Activated naive CD8-positive, alpha-beta T cell treated with anti-CD3 and anti-CD28 coated beads for 36 hours (primary cell): ENCODE measurements around the gene ADCY5. TPM values are rescaled to one million over a fixed set of nuclear protein-coding genes. Genes with fewer than 3 reads are reported as not detected.

ENCODE experiments used
- DNase-seq: peaks from one replicate; pipeline ENCODE4 v3.0.0; 2021
- H3K27ac Mint-ChIP-seq: one replicate; pipeline ENCODE4 v1.8.0; 2022; ENCODE audit warnings: mild to moderate bottlenecking, moderate library complexity, mixed read lengths
- H3K27me3 Mint-ChIP-seq: one replicate; pipeline ENCODE4 v1.8.0; 2022; ENCODE audit warnings: mild to moderate bottlenecking, mixed read lengths
- H3K36me3 Mint-ChIP-seq: one replicate; pipeline ENCODE4 v1.8.0; 2021; ENCODE audit warnings: mild to moderate bottlenecking, mixed read lengths
- H3K4me1 Mint-ChIP-seq: one replicate; pipeline ENCODE4 v1.8.0; 2021; ENCODE audit warnings: mixed read lengths
- H3K4me3 Mint-ChIP-seq: one replicate; pipeline ENCODE4 v1.8.0; 2022; ENCODE audit warnings: mild to moderate bottlenecking, moderate library complexity, mixed read lengths
- H3K9me3 Mint-ChIP-seq: one replicate; pipeline ENCODE4 v1.8.0; 2022; ENCODE audit warnings: mixed read lengths
- total RNA-seq, 2 experiments: library from RNA; stranded (reverse); gene quantifications; one replicate each; pipeline ENCODE4 v1.2.3, GENCODE V29; 2021

ADCY5 gene
- total RNA-seq, 2 experiments from 2014 or later, result not detected

GRCh38 chr3:123307064-123307463, 141.8 kb downstream of the ADCY5 start:
- no peak for DNase-seq
- no peaks in the 10 kb centered on the region for H3K4me1 Mint-ChIP-seq
- no peaks in the 10 kb centered on the region for H3K9me3 Mint-ChIP-seq
- H3K4me3 Mint-ChIP-seq, result no peak overlapping the region
- no peak overlapping the region for H3K27ac Mint-ChIP-seq
- no peaks in the 10 kb centered on the region for H3K36me3 Mint-ChIP-seq
- peaks cover 5% of the 10 kb centered on the region for H3K27me3 Mint-ChIP-seq

GRCh38 chr3:123305192-123305591, 143.7 kb downstream of the ADCY5 start:
- no peaks in the 10 kb centered on the region for H3K9me3 Mint-ChIP-seq
- H3K27me3 Mint-ChIP-seq, result peaks cover 5% of the 10 kb centered on the region
- no peaks in the 10 kb centered on the region for H3K4me1 Mint-ChIP-seq
- H3K4me3 Mint-ChIP-seq, result no peak overlapping the region
- DNase-seq, result no peak
- H3K36me3 Mint-ChIP-seq, result no peaks in the 10 kb centered on the region
- H3K27ac Mint-ChIP-seq, result no peak overlapping the region

DNA sequence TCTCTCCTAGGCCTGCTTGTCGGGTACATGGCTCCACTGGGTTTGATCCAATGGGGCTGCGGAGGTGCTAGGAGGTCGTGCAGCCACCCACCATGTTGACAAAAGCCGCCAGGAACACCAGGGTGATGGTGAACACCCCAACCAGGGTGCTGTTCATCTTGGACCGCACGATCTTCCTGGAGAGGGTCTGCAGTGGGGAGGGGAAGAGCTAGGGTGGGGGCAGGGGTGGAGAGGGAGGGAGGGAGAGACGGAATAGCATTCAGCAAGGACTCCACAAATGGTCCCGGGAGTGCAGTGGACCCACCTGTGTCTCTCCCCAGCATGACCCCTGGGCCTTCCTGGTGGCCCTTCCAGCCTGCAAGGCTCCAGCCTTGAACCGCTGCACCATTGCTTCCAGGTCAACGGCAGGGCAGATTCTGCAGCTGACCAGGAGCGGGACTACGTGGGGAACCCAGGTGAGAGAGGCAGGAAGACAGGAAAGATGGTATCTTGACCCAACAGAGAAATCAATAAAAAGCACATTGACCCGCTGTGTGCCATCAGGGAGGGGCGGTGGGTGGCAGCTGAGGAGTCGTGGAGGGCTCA, 144.8 kb downstream of the ADCY5 start:
- no peak for DNase-seq
- no peak overlapping the region for H3K27ac Mint-ChIP-seq
- H3K4me3 Mint-ChIP-seq, result no peak overlapping the region
- H3K27me3 Mint-ChIP-seq, result peaks cover 4% of the 10 kb centered on the region
- no peaks in the 10 kb centered on the region for H3K36me3 Mint-ChIP-seq
- H3K9me3 Mint-ChIP-seq, result no peaks in the 10 kb centered on the region
- H3K4me1 Mint-ChIP-seq, result no peaks in the 10 kb centered on the region

DNA sequence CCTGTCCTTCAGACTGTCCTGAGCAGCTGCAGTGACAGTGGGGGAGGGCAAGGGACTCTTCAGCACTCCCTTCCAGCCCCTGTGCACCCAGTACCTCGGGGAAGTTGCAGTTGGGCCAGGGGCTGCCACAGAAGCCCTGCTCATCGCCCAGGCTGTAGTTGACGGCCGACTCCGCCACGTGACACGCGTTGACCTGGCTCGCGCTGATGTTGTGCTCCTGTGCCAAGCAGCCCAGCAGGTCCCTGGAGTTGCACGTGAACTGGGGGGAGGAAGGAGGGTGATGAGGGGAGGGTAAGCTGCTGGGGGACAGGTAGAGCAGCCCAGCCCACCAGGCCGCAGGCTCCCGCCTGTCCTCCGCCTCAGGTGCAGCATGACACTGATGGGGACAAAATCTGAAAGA, 145.9 kb downstream of the ADCY5 start:
- Mint-ChIP-seq H3K9me3 (no peaks in the 10 kb centered on the region), H3K4me3 (no peak overlapping the region), H3K27ac (no peak overlapping the region), H3K36me3 (no peaks in the 10 kb centered on the region), H3K27me3 (no peaks in the 10 kb centered on the region), H3K4me1 (no peaks in the 10 kb centered on the region)
- DNase-seq, result no peak

- Mint-ChIP-seq H3K9me3 (no peaks in the 10 kb centered on the region), H3K27me3 (no peaks in the 10 kb centered on the region), H3K4me1 (no peaks in the 10 kb centered on the region), H3K27ac (no peak overlapping the region), H3K36me3 (no peaks in the 10 kb centered on the region), H3K4me3 (no peak overlapping the region)
- no peak for DNase-seq
Measured at GRCh38 chr3:123301331-123302184, 147.3 kb downstream of the ADCY5 start.

DNA sequence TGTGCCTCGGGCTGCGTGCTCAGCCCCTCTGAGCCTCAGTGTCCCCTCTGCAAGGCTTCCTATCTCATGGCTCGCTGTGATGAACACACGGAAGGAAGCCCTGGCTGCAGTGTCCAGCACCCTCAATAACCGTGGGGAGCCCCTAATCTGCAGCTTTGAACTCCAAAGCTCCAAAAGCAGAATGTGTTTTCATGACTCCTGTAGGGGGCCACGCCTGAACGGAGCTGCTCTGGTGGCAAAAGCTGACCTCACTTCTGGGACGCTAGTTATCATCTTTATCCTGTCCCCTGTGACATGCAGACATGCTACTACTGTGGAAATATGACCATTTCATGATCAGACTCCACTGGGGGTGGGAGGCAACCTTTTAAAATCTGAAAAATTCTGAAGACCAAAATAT, 148.3 kb downstream of the ADCY5 start:
- no peak for DNase-seq
- H3K4me3 Mint-ChIP-seq, result no peak overlapping the region
- H3K36me3 Mint-ChIP-seq, result no peaks in the 10 kb centered on the region
- H3K9me3 Mint-ChIP-seq, result no peaks in the 10 kb centered on the region
- no peaks in the 10 kb centered on the region for H3K27me3 Mint-ChIP-seq
- no peak overlapping the region for H3K27ac Mint-ChIP-seq
- no peaks in the 10 kb centered on the region for H3K4me1 Mint-ChIP-seq

- H3K27me3 Mint-ChIP-seq, result no peaks in the 10 kb centered on the region
- H3K9me3 Mint-ChIP-seq, result no peaks in the 10 kb centered on the region
- no peaks in the 10 kb centered on the region for H3K36me3 Mint-ChIP-seq
- DNase-seq, result no peak
- no peak overlapping the region for H3K4me3 Mint-ChIP-seq
- H3K4me1 Mint-ChIP-seq, result no peaks in the 10 kb centered on the region
- H3K27ac Mint-ChIP-seq, result no peak overlapping the region
Measured at GRCh38 chr3:123300056-123300455, 148.8 kb downstream of the ADCY5 start.

DNA sequence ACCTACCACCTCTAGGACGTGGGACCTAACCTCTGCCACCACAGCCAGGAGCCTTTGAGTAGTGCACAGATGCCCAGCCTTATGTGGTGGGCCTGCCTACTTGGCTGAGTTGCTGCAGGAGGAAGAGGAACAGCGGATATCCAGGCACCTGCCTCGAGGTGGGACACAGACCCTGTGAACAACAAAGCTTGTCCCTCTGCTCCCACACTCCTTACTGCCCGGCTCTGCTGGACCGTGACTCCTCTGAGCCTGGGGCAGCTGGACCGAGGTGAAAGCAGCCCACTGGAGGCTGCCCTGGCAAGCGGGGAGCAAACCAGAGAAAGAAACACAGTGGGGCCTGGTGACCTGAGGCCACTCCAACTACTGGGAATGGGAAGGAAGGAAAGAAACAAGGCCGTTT, 149.3 kb downstream of the ADCY5 start:
- no peak overlapping the region for H3K4me3 Mint-ChIP-seq
- DNase-seq, result no peak
- H3K4me1 Mint-ChIP-seq, result no peaks in the 10 kb centered on the region
- no peak overlapping the region for H3K27ac Mint-ChIP-seq
- no peaks in the 10 kb centered on the region for H3K36me3 Mint-ChIP-seq
- no peaks in the 10 kb centered on the region for H3K9me3 Mint-ChIP-seq
- H3K27me3 Mint-ChIP-seq, result no peaks in the 10 kb centered on the region

GRCh38 chr3:123298903-123299302, 150.0 kb downstream of the ADCY5 start:
- no peak for DNase-seq
- H3K4me3 Mint-ChIP-seq, result no peak overlapping the region
- no peaks in the 10 kb centered on the region for H3K4me1 Mint-ChIP-seq
- no peak overlapping the region for H3K27ac Mint-ChIP-seq
- no peaks in the 10 kb centered on the region for H3K36me3 Mint-ChIP-seq
- H3K9me3 Mint-ChIP-seq, result no peaks in the 10 kb centered on the region
- no peaks in the 10 kb centered on the region for H3K27me3 Mint-ChIP-seq

GRCh38 chr3:123297627-123297899, 151.3 kb downstream of the ADCY5 start:
- no peaks in the 10 kb centered on the region for H3K9me3 Mint-ChIP-seq

DNA sequence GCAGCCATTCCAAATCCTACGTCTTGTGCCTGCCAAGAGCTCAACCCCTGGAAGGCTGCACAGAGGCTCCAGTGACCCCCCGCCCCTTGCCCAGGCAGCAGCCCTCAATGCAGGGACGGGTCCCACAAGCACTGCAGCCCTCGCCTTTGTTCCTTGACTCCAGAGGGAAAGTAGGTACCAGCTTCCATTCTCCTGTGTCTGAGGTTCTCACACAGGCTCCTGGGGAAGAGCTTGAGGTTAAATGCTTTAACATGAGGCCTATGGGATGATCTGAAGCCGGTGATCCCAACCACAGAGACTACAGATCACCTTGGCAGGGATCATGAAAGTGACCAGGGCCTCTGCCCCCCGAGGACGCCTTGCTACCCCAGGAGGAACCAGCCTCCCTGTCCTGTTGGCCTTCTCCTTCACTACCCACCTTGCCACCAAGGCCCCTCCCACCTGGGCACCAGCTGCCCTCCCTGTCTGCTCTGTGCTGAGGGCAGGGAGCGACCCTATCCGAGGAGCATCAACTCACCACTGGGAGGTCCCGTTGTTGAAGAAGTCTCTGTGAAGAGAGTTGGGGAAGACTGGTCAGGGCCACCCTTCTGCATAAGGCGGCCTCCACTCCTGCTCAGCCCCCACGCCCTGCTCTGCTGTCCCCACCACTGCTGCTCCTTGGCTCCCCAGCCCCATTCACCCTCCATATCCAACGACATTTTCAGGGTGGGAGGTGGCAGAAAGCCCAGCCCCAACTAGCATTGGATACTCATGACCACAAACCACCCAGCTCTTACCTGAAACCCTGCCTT, 151.9 kb downstream of the ADCY5 start:
- no peaks in the 10 kb centered on the region for H3K36me3 Mint-ChIP-seq
- no peak overlapping the region for H3K4me3 Mint-ChIP-seq
- no peak overlapping the region for H3K27ac Mint-ChIP-seq
- no peak for DNase-seq
- H3K9me3 Mint-ChIP-seq, result no peaks in the 10 kb centered on the region
- H3K4me1 Mint-ChIP-seq, result no peaks in the 10 kb centered on the region
- no peaks in the 10 kb centered on the region for H3K27me3 Mint-ChIP-seq

More at GRCh38 chr3:123297627-123297899, 151.3 kb downstream of the ADCY5 start:
- H3K4me1 Mint-ChIP-seq, result no peaks in the 10 kb centered on the region
- H3K4me3 Mint-ChIP-seq, result no peak overlapping the region
- H3K36me3 Mint-ChIP-seq, result no peaks in the 10 kb centered on the region
- no peaks in the 10 kb centered on the region for H3K27me3 Mint-ChIP-seq
- DNase-seq, result no peak
- H3K27ac Mint-ChIP-seq, result no peak overlapping the region

- H3K27ac Mint-ChIP-seq, result no peak overlapping the region
- no peaks in the 10 kb centered on the region for H3K9me3 Mint-ChIP-seq
- H3K27me3 Mint-ChIP-seq, result no peaks in the 10 kb centered on the region
- H3K36me3 Mint-ChIP-seq, result no peaks in the 10 kb centered on the region
- no peak for DNase-seq
- no peaks in the 10 kb centered on the region for H3K4me1 Mint-ChIP-seq
- H3K4me3 Mint-ChIP-seq, result no peak overlapping the region
Measured at GRCh38 chr3:123296261-123296660, 152.6 kb downstream of the ADCY5 start.

GRCh38 chr3:123295901-123296250, 153.0 kb downstream of the ADCY5 start:
- H3K9me3 Mint-ChIP-seq, result no peaks in the 10 kb centered on the region
- H3K27ac Mint-ChIP-seq, result no peak overlapping the region
- no peaks in the 10 kb centered on the region for H3K27me3 Mint-ChIP-seq
- H3K4me1 Mint-ChIP-seq, result no peaks in the 10 kb centered on the region
- no peaks in the 10 kb centered on the region for H3K36me3 Mint-ChIP-seq
- DNase-seq, result no peak
- H3K4me3 Mint-ChIP-seq, result no peak overlapping the region

DNA sequence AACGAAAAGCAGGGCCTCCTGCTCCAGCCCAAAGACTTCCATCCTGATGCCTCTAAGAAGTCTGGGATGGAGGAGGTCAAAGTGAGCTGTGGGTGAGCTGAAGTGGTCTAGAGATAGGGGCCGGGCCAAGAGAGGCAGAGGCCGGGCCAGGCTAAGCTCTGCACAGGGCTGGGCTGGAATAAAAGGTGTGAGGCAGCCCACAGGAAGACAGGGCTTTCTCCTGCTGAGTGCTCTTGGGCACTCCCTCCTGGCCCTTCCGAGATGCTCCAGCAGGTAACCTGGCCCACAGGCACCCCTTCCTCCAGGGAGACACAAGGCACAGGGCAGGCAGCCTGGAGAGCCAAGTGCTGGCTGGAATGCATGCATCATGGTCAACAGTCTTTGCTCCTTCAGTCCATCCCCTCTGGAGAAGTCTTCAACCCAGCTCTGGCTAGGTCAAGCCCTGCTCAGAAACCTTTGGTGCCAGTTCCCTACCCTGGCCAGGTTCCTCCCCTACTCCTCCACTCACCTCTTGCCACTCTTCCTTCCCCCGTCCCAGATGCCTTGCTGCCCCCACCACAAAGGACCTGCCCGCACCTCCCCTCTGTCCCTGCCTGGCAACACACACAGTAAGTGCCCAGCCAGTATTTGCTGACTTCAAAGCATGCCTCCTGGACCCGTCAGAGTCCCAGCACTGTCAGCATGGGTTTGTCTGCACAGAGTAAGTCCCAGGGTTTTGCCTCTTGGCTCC, 153.6 kb downstream of the ADCY5 start:
- Mint-ChIP-seq H3K4me3 (no peak overlapping the region), H3K27me3 (no peaks in the 10 kb centered on the region), H3K36me3 (no peaks in the 10 kb centered on the region), H3K9me3 (no peaks in the 10 kb centered on the region), H3K27ac (no peak overlapping the region), H3K4me1 (no peaks in the 10 kb centered on the region)
- no peak for DNase-seq

DNA sequence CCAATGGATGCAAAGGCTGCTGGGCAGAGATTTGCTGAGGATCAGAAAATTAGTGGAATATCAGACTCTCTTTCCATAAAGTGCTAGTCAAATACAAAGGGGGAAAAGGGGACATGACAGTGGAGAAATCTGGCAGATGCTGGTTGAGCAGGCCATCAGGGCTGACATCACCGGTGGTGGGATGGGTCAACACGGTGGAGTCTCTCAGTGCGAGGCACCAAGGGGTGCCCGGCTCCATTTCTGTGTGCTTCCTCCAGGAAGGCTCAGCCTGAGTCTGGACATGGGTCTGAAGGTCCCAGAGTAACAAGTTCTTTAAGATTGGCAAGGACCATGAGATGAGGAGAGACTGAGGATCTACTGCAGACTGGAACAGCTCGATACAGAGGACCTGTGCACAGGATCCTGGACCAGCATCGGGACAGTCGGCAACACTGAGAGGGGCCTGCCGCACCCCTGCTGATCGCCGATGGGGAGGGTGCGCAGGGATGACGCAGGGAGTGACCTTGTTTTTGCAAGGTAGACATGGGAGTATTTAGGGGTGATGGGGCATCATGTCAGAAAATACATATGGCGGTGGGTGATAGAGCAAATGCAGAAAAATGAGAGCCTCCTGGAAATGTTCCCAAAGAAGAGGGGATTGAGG, 154.5 kb downstream of the ADCY5 start:
- Mint-ChIP-seq H3K27me3 (no peaks in the 10 kb centered on the region), H3K9me3 (no peaks in the 10 kb centered on the region), H3K27ac (no peak overlapping the region), H3K4me3 (no peak overlapping the region), H3K36me3 (no peaks in the 10 kb centered on the region), H3K4me1 (no peaks in the 10 kb centered on the region)
- no peak for DNase-seq
